Stomach (tissue), 9 donors: ENCODE data around the gene PLCB3. TPM values are rescaled to one million over a fixed set of nuclear protein-coding genes. Genes with fewer than 3 reads are reported as not detected.

Experiments used
- DNase-seq, 2 donors: peaks; one replicate each; pipeline versions ENCODE4 v3.0.0 to v3.0.0-alpha.2; 2013 to 2019
- H3K27ac ChIP-seq, 5 donors: fragments of 200-600 bp in 4 of 5; sonication (generic) in 4 of 5; one replicate each; pipeline ENCODE4 v1.5.1; 2013 to 2019; ENCODE audit warnings: mild to moderate bottlenecking in 1 of 5, moderate library complexity in 1 of 5
- H3K27me3 ChIP-seq, 3 donors: fragments of 200-600 bp; sonication (generic); one replicate each; pipeline ENCODE4 v1.5.1; 2017 to 2019; ENCODE audit warnings: mixed run types in 1 of 3
- H3K36me3 ChIP-seq, 4 donors: fragments of 200-600 bp; sonication (generic); 1 replicate in 3 of 4; 2 replicates in 1 of 4; pipeline ENCODE4 v1.5.1; 2016 to 2019
- H3K4me1 ChIP-seq, 4 donors: fragments of 200-600 bp; sonication (generic); one replicate each; pipeline ENCODE4 v1.5.1; 2016 to 2019
- H3K4me3 ChIP-seq, 4 donors: fragments of 200-600 bp; sonication (generic) in 3 of 4; one replicate each; pipeline ENCODE4 v1.5.1; 2016 to 2019; ENCODE audit warnings: mild to moderate bottlenecking in 1 of 4
- H3K9me3 ChIP-seq, 4 donors: fragments of 200-600 bp; sonication (generic); one replicate each; pipeline ENCODE4 v1.5.1; 2016 to 2019
- CTCF ChIP-seq, 7 experiments: fragments of 450-650 bp in 4 of 7; fragments of 200-600 bp in 3 of 7; sonication (generic) in 3 of 7; IDR thresholded peaks; one replicate each; pipeline ENCODE4 v1.5.1; 2016 to 2019; ENCODE audit warnings: antibody characterized with exemption in 7 of 7, control low read depth in 2 of 7, mild to moderate bottlenecking in 1 of 7
- EP300 ChIP-seq: sonication (generic); formaldehyde crosslinking; IDR thresholded peaks from one replicate; pipeline ENCODE4 v1.6.1; 2017; ENCODE audit warnings: antibody characterized with exemption
- POLR2A ChIP-seq, 4 donors: fragments of 450-650 bp; IDR thresholded peaks; one replicate each; pipeline ENCODE4 v1.6.1; 2016; ENCODE audit warnings: antibody characterized with exemption in 4 of 4, control low read depth in 2 of 4, mild to moderate bottlenecking in 1 of 4, moderate library complexity in 1 of 4
- POLR2AphosphoS5 ChIP-seq, 3 donors: sonication (generic); formaldehyde crosslinking; IDR thresholded peaks; one replicate each; pipeline ENCODE4 v1.6.1; 2016; ENCODE audit warnings: antibody characterized with exemption in 3 of 3
- WGBS, 5 donors: extraction: QIAGEN DNeasy Blood & Tissue Kit in 3 of 5; methylation state at CpG; one replicate each; pipeline versions ENCODE4 v1.1.5 to v1.1.7; 2013 to 2018; 5-methylcytosine and 5-hydroxymethylcytosine counted together
- intact Hi-C: fragments of 100-400 bp; cut with DNase I; formaldehyde crosslinking; loops from one replicate; pipeline ENCODE4 v1.15.1; 2023; ENCODE audit warnings: low total_unique reads
- polyA plus RNA-seq, 3 donors: library from polyadenylated mRNA; stranded (reverse); fragments of 200-250 nt; gene quantifications; one replicate each; pipeline ENCODE4 v1.2.3, GENCODE V29; 2013
- total RNA-seq, 5 donors: library from RNA; depleted of rRNA; stranded (reverse); fragments of >200 nt; gene quantifications; one replicate each; pipeline versions ENCODE4 v1.1.0 to v1.2.3, GENCODE V29; 2014 to 2016
- donor health status: healthy with polysubstance abuse.
- donor health status: Bipolar disorder and iron deficiency.
- donor health status: healthy.

PLCB3 gene
- total and polyA plus RNA-seq, 8 donors = 12.2 to 154 (median 16.1) TPM

GRCh38 chr11:64304032-64304315 is 52.6 kb downstream of the PLCB3 start:
- H3K27me3 ChIP-seq = peaks cover 3 to 47% (median 19%) of the 10 kb centered on the region in 3 donors
- WGBS, 5 donors = 41 to 54% (median 50%) methylated on average over 4 to 5 of the region's 5 CpGs
- H3K4me1 ChIP-seq = peaks cover 49 to 60% (median 56%) of the 10 kb centered on the region in 4 donors
- peak overlapping the region; percentile 64 to 82 (median 76) for H3K4me3 ChIP-seq
- no peak for DNase-seq
- TF ChIP-seq POLR2A (IDR thresholded peaks at IDR 0.05) = no peak
- no peak for TF ChIP-seq POLR2AphosphoS5 (IDR thresholded peaks at IDR 0.05)
- no peak for TF ChIP-seq CTCF (IDR thresholded peaks at IDR 0.05)
- no peak for TF ChIP-seq EP300
- H3K36me3 ChIP-seq = peaks cover 0 to 11% (median 7%) of the 10 kb centered on the region in 4 donors
- H3K9me3 ChIP-seq = no peaks in the 10 kb centered on the region
- intact Hi-C loops = no loop called here
- peak overlapping the region; percentile 95 to 97 (median 96) for H3K27ac ChIP-seq

- peak overlapping the region; percentile 64 to 82 (median 76) for H3K4me3 ChIP-seq
- no peaks in the 10 kb centered on the region for H3K9me3 ChIP-seq
- H3K27ac ChIP-seq = peak overlapping the region; percentile 95 to 97 (median 96)
- H3K27me3 ChIP-seq = peaks cover 3 to 42% (median 13%) of the 10 kb centered on the region in 3 donors
- H3K36me3 ChIP-seq = peaks cover 0 to 14% (median 7%) of the 10 kb centered on the region in 4 donors
- WGBS, 5 donors = 0 to 1% (median 0%) methylated on average over 37 to 46 of the region's 46 CpGs
- peak; percentile 96 to 97 for DNase-seq
- TF ChIP-seq POLR2AphosphoS5 (IDR thresholded peaks at IDR 0.05) (peak in 1 of 3 donors; percentile 76), EP300 (no peak), CTCF (IDR thresholded peaks at IDR 0.05) (peak in 6 of 7 experiments; percentile 28 to 96 (median 88))
- intact Hi-C loops = no loop called here
- H3K4me1 ChIP-seq = peaks cover 44 to 54% (median 51%) of the 10 kb centered on the region in 4 donors
These were observed 53.2 kb downstream of the PLCB3 start for GRCh38 chr11:64304316-64305072.

GRCh38 chr11:64305075-64305690 is 53.9 kb downstream of the PLCB3 start, which contains the start of gene ESRRA:
TSS of gene ESRRA (plus strand) at chr11:64305524. CDS start at chr11:64307180, 1,656 bp downstream.
- peak within 1 kb of the TSS; percentile 95 to 97 (median 96) for H3K27ac ChIP-seq
- peak within 1 kb of the TSS; percentile 64 to 82 (median 76) for H3K4me3 ChIP-seq
- peaks cover 0 to 14% (median 7%) of the 10 kb centered on the region in 4 donors for H3K36me3 ChIP-seq
- H3K27me3 ChIP-seq = peaks cover 3 to 35% (median 6%) of the 10 kb centered on the region in 3 donors
- DNase-seq = peak; percentile 100
- H3K9me3 ChIP-seq = no peaks in the 10 kb centered on the region
- peaks cover 37 to 47% (median 44%) of the 10 kb centered on the region in 4 donors for H3K4me1 ChIP-seq
- TF ChIP-seq POLR2AphosphoS5 (IDR thresholded peaks at IDR 0.05) (peak; percentile 41 to 87 (median 84)), POLR2A (IDR thresholded peaks at IDR 0.05) (no peak)
- WGBS, 5 donors = 0 to 1% (median 1%) methylated on average over 21 to 81 of the region's 81 CpGs
- intact Hi-C loops = no loop called here

- intact Hi-C loops = no loop called here
- TF ChIP-seq EP300 = no peak
- TF ChIP-seq POLR2AphosphoS5 (IDR thresholded peaks at IDR 0.05) = peak in 2 of 3 donors; percentile 74 to 89
- TF ChIP-seq POLR2A (IDR thresholded peaks at IDR 0.05) = no peak
- peak in 1 of 7 experiments; percentile 22 for TF ChIP-seq CTCF (IDR thresholded peaks at IDR 0.05)
- Histone ChIP-seq H3K36me3 (peaks cover 0 to 14% (median 9%) of the 10 kb centered on the region in 4 donors), H3K9me3 (no peaks in the 10 kb centered on the region), H3K27ac (peak overlapping the region; percentile 95 to 97 (median 96)), H3K4me3 (peak overlapping the region; percentile 64 to 82 (median 76)), H3K4me1 (peaks cover 30 to 45% (median 39%) of the 10 kb centered on the region in 4 donors), H3K27me3 (peaks cover 0 to 28% (median 0%) of the 10 kb centered on the region in 3 donors)
- DNase-seq = peak; percentile 86 to 89
- WGBS, 5 donors = 1 to 2% (median 1%) methylated on average over 26 to 71 of the region's 71 CpGs
These were observed 54.6 kb downstream of the PLCB3 start for GRCh38 chr11:64305691-64306562.
